Colonic mucosa (tissue), 4 donors: ENCODE measurements around the gene WWOX. TPM values are rescaled to one million over a fixed set of nuclear protein-coding genes. Genes with fewer than 3 reads are reported as not detected.
"Not testable (repeated sequence)": the region's sequence is repeated elsewhere in the genome, so short reads cannot be mapped to it uniquely, and the experiment has no call there.

ENCODE experiments used
- DNase-seq: peaks from one replicate; pipeline ENCODE4 v3.0.0-alpha.2; 2020
- H3K27ac ChIP-seq: fragments of 200-600 bp; one replicate; pipeline ENCODE4 v1.8.0; 2021
- H3K27me3 ChIP-seq: fragments of 200-600 bp; one replicate; pipeline ENCODE4 v1.8.0; 2021
- H3K36me3 ChIP-seq: fragments of 200-600 bp; one replicate; pipeline ENCODE4 v1.8.0; 2021
- H3K4me1 ChIP-seq: fragments of 200-600 bp; one replicate; pipeline ENCODE4 v1.8.0; 2021; ENCODE audit warnings: mild to moderate bottlenecking
- H3K4me3 ChIP-seq: fragments of 200-600 bp; one replicate; pipeline ENCODE4 v1.8.0; 2021
- H3K9ac ChIP-seq, 2 donors: one replicate each; pipeline ENCODE4 v1.7.0; 2013; ENCODE audit warnings: control low read depth in 2 of 2, low read depth in 2 of 2, low read length in 2 of 2
- H3K9me3 ChIP-seq: fragments of 200-600 bp; one replicate; pipeline ENCODE4 v1.8.0; 2021
- CTCF ChIP-seq: fragments of 200-600 bp; IDR thresholded peaks from one replicate; pipeline ENCODE4 v1.8.0; 2022; ENCODE audit warnings: antibody characterized with exemption, mild to moderate bottlenecking
- intact Hi-C: fragments of 100-400 bp; cut with DNase I; formaldehyde crosslinking; loops from one replicate; pipeline ENCODE4 v1.14.1; 2022
- total RNA-seq, 2 donors: library from RNA; stranded (reverse); fragmentation: NEBNext Ultra II Directional in 1 of 2; extraction: Animal tissue kit (Norgen Biotek cat#: 25700) in 1 of 2; gene quantifications; one replicate each; pipeline ENCODE4 v1.2.1, GENCODE V29; 2021
- donor health status: healthy.
- donor health status: DM: no; HTN: no; CAD: no.
- donor health status: DM: no; HTN: no; CAD: no.

WWOX gene
- total RNA-seq, 2 donors from 2014 or later = 7.2 to 11.0 TPM

- no peak overlapping the region for H3K4me3 ChIP-seq
- H3K4me1 ChIP-seq = no peaks in the 10 kb centered on the region
- H3K9me3 ChIP-seq = no peaks in the 10 kb centered on the region
- TF ChIP-seq CTCF = peak; percentile 41
- intact Hi-C loops = no loop called here
- DNase-seq = no peak
- H3K27ac ChIP-seq = no peak overlapping the region
- no peaks in the 10 kb centered on the region for H3K36me3 ChIP-seq
- no peaks in the 10 kb centered on the region for H3K27me3 ChIP-seq
- no peak overlapping the region for H3K9ac ChIP-seq
These were observed 947.9 kb downstream of the WWOX start for GRCh38 chr16:79047337-79047736.

- Histone ChIP-seq H3K36me3 (no peaks in the 10 kb centered on the region), H3K4me3 (no peak overlapping the region), H3K9ac (no peak overlapping the region), H3K27ac (no peak overlapping the region), H3K9me3 (no peaks in the 10 kb centered on the region), H3K4me1 (no peaks in the 10 kb centered on the region), H3K27me3 (no peaks in the 10 kb centered on the region)
- intact Hi-C loops = no loop called here
- no peak for DNase-seq
- TF ChIP-seq CTCF = no peak
These were observed 949.6 kb downstream of the WWOX start for GRCh38 chr16:79049040-79049439.

GRCh38 chr16:79050063-79050462, 950.6 kb downstream of the WWOX start:
- Histone ChIP-seq H3K4me1 (no peaks in the 10 kb centered on the region), H3K27me3 (no peaks in the 10 kb centered on the region), H3K9ac (no peak overlapping the region), H3K27ac (no peak overlapping the region), H3K4me3 (no peak overlapping the region), H3K36me3 (no peaks in the 10 kb centered on the region), H3K9me3 (no peaks in the 10 kb centered on the region)
- intact Hi-C loops = no loop called here
- TF ChIP-seq CTCF = no peak
- no peak for DNase-seq

- Histone ChIP-seq H3K9me3 (no peaks in the 10 kb centered on the region), H3K36me3 (no peaks in the 10 kb centered on the region), H3K4me3 (no peak overlapping the region), H3K9ac (no peak overlapping the region), H3K27me3 (no peaks in the 10 kb centered on the region), H3K4me1 (no peaks in the 10 kb centered on the region), H3K27ac (no peak overlapping the region)
- DNase-seq = no peak
- TF ChIP-seq CTCF = no peak
- intact Hi-C loops = no loop called here
These were observed 951.9 kb downstream of the WWOX start for GRCh38 chr16:79051313-79051712.

- intact Hi-C loops, H3K9ac ChIP-seq, H3K4me3 ChIP-seq, H3K9me3 ChIP-seq, H3K36me3 ChIP-seq, DNase-seq, H3K4me1 ChIP-seq, H3K27ac ChIP-seq, H3K27me3 ChIP-seq: not testable (repeated sequence)
These were observed 952.7 kb downstream of the WWOX start for GRCh38 chr16:79052198-79052597.

GRCh38 chr16:79053577-79053976, 954.1 kb downstream of the WWOX start:
- intact Hi-C loops = no loop called here
- no peak for TF ChIP-seq CTCF

More at GRCh38 chr16:79053577-79053976, 954.1 kb downstream of the WWOX start:
- no peaks in the 10 kb centered on the region for H3K4me1 ChIP-seq
- H3K9ac ChIP-seq = no peak overlapping the region
- no peak overlapping the region for H3K27ac ChIP-seq
- no peak for DNase-seq
- H3K9me3 ChIP-seq = no peaks in the 10 kb centered on the region
- H3K4me3 ChIP-seq = no peak overlapping the region
- no peaks in the 10 kb centered on the region for H3K36me3 ChIP-seq
- H3K27me3 ChIP-seq = no peaks in the 10 kb centered on the region
